Fibroblast of skin of right biceps (primary cell): ENCODE data around the gene HTR3E.
A peak's percentile ranks its signal among the peaks of the same experiment; 100 is the strongest.
"Not testable (repeated sequence)": the region's sequence is repeated elsewhere in the genome, so short reads cannot be mapped to it uniquely, and the experiment has no call there.

ENCODE experiments used
- DNase-seq: peaks from one replicate; pipeline ENCODE4 v3.0.0-alpha.2; 2013

The HTR3E gene

DNA sequence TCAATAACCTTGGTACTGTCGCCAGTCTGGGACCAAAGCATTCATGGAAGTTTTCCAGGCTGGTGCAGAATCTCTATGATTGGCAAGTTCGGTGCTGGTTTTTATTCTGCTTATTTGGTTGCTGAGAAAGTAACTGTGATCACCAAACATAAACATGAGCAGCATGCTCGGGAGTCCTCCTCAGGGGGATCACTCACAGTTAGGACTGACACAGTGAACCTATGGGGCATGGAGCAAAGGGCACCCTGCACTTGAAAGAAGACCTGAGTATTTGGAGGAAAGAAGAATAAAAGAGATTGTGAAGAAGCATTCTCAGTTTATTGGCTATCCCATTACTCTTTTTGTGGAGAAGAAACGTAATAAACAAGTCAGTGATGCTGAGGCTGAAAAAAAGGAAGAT is 19.2 kb downstream of the HTR3E start:
- DNase-seq = no peak

DNA sequence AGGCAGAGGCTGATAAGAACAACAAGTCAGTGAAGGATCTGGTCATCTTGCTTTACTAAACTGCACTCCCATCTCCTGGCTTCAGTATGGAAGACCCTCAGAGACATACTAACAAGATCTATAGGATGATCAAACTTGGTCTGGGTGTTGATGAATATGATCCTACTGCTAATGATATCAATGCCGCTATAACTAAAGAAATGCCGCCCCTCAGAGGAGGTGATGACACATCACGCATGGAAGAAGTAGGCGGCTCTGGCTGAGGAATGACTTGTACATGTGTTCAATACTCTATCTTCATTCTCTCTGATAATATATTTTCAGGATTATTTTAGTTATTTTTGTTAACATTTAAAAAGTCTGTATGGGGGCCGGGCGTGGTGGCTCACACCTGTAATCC is 20.8 kb downstream of the HTR3E start:
- DNase-seq = no peak

DNA sequence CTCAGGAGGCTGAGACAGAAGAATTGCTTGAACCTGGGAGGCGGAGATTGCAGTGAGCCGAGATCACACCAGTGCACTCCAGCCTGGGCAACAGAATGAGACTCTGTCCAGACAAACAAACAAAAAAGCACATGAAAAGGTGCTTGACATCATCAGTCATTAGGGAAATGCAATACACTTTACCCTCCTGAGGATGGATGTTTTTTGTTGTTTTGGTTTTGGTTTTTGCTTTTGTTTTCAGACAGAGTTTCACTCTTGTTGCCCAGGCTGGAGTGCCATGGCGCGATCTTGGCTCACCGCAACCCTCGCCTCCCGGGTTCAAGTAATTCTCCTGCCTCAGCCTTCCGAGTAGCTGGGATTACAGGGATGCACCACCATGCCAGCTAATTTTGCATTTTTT is 24.2 kb downstream of the HTR3E start:
- DNase-seq = not testable (repeated sequence)

DNA sequence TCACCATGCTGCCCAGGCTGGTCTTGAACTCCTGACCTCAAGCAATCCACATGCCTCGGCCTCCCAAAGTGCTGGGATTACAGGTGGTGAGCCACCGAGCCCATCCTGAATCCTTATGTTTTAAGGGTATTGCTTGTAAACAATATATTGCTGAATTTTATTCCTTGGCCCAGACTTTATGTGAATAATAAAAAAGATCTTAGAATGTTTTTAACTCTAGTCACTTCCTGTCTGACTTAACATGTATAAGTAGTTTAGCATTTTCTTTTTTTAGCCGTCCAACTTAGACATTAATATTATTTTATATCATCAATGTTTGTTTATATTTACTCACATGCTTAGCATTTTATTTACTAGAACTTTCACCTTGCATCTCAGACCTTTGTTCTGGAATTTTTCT is 29.1 kb downstream of the HTR3E start:
- DNase-seq = no peak

DNA sequence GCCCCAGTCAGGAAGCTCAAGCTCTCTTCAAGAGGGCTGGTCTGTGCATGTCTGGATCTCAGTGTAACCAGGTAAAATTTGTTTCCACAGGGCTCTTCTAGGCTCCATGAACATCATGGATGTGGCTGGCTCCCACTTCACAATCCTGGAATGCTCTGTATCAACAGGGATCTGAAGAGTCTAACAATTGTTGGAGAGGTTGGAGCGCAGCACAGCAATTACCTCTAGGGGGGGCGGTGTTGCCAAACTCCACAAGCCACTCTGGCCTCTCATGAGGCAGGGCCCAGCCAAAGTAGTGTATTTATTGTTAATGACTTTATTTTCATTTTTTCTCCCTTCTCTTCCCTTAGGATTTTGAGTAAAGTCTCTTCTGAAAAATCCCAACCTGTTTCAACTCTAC is 32.1 kb downstream of the HTR3E start:
- DNase-seq = peak; percentile 45

DNA sequence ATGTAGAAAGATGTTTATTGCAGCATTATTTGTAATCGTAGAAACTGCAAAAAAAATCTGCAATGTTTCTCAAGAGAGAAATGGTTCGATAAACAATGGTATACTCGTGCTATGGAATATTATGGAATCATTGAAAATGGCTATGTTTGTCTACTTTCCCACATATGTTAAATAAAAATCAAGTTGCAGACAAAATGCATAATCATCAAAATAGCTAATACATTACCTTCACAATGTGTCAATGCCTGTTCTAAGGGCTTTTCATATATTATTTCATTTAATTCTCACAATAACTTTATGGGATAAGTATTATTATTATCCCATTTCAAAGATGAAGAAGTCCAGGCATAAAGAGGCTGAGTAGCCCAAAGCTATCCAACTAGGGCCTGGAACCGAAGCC is 36.1 kb downstream of the HTR3E start:
- DNase-seq = no peak

DNA sequence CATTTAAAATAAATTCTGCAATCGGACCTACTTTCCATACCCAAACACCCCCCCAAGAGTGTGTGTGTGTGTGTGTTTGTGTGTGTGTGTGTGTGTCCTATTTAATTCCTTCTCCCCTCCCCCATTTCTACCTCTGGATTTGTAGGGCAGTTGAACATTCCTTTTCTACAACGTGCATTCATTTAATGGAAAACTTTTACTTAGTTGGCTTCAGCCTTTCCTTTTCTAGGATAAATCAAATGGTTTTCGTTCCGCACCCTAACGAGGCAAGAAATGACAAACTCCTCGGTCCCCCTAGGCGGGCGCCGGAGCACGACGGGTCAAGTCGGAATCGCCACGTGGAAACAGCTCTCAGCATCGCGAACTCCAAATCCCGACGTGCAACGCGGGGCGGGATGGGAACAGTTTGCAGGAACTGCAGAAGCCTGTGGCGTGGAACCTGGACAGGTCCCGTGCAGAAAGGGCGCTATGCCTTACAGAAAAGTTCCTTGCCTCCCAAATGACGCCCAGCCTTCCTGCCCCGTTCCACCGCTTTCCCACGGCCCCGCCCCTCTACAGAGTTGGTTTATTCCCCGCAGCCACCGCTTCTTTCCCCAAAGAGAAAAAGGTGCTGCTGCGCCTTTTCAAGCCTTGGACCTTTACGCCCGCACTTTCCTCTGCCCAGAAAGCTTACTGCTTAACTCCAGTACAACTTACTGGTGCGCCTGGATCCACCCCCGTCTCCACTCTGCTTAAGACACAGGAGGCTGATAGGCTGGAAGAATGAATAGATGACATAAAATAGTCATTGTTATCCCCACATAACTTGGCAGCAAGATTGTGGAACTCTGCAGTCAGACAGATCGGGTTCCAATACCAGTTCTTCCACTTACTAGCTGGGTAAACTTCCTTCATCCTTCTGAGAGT is 37.2 kb downstream of the HTR3E start:
- DNase-seq = peak; percentile 87

DNA sequence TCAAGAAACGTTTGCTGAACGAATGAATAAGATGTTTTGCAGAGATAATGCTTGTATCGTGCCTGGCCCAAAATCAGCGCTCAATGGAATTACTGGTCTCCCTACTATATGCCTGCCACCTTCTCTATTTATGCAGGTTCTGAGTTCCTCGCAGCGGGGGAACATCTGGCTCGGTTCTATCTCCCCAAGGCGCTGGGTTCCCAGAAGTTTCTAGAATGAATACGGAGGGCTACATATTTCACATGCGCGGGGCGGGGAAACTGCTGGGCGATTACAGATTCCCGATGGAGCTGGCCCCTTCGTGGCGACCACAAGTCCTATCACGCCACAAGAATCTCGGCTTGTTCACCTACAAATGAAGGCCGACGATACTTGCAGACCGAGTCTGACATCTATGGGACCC is 37.9 kb downstream of the HTR3E start:
- DNase-seq = no peak

DNA sequence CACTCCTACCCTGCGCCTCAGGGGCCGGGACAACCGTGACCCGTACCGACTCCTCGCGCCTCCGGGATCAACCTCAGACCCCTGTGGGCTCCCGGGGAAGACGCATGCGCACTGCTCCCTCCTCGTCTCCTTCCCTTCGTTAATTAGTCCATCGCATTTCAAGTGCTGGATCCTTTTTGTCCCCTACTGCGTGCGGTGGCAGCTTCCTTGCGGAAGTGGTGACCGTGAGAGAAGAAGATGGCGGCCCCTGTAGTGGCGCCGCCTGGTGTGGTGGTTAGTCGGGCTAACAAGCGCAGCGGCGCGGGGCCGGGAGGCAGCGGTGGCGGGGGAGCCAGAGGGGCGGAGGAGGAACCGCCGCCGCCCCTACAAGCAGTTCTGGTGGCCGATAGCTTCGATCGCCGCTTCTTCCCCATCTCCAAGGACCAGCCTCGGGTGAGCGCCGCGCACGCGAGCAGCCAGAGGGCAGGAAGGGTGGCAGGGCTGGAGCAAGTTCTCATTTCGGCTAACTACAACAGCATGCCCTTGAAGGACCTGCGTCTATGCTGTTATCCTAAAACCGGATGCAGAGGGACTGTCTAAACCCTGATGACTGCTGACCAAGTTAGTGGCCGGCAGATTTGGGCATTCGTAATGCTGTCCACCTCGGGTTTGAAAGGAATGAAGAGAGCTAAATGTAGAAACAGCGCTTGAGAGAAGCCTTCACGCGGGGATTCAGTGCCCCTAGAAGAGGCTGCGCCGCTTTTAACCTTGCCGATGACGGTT is 38.5 kb downstream of the HTR3E start, which contains the start of gene EIF2B5:
EIF2B5 (plus strand) TSS at position 210 of the 762 bp plus-strand sequence; CDS start at position 238, 28 bp downstream.
- DNase-seq = peak; percentile 96

DNA sequence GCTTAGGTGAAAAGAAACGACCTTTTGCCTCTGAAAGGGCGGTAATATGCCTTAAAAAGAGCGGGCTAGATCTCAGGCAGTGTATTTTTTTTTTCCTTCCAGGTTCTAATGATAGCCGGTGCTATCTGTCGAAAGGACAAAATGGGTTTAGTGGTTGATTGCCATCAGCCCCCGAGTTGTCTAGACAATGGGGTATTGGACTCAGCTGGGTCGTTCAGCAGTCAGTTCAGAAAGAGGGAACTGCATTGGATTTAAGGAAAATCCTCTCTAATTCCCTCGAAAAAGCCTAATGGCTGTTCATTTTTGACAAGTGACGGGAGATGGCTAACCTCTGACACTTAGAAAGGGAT is 39.0 kb downstream of the HTR3E start:
- DNase-seq = no peak

DNA sequence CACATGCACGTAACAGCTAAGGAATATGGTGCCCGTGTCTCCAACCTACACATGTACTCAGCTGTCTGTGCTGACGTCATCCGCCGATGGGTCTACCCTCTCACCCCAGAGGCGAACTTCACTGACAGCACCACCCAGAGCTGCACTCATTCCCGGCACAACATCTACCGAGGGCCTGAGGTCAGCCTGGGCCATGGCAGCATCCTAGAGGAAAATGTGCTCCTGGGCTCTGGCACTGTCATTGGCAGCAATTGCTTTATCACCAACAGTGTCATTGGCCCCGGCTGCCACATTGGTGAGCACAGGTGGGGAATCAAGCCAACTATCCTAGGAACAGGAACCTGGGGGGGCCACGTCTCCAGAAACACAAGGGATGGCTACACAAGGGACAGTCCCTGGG is 43.6 kb downstream of the HTR3E start:
- DNase-seq = no peak

DNA sequence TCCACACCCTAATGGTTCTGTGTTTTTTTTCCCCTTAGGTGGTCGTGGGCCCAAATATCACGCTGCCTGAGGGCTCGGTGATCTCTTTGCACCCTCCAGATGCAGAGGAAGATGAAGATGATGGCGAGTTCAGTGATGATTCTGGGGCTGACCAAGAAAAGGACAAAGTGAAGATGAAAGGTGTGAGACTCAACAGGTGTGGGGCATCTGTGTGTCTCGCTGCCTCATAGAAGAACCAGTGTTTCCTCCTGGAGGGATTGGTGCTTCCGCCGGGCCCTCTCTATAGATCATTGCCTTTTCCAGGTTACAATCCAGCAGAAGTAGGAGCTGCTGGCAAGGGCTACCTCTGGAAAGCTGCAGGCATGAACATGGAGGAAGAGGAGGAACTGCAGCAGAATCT is 45.3 kb downstream of the HTR3E start:
- no peak for DNase-seq

DNA sequence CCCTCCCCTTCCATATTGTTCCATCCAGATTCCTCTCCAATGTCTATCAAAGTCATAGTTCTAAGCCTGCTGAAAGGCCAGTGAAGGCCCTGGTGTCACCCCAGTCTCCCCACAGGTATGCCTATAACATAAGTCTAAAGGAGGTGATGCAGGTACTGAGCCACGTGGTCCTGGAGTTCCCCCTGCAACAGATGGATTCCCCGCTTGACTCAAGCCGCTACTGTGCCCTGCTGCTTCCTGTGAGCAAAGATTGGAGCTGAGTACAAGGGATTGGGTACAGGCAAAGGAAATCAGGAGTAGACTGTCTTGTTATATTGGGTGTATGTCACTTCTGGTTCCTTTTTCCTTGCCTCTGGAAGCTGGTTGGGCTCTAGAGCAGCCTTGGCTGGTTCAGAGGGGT is 46.5 kb downstream of the HTR3E start:
- DNase-seq = no peak

DNA sequence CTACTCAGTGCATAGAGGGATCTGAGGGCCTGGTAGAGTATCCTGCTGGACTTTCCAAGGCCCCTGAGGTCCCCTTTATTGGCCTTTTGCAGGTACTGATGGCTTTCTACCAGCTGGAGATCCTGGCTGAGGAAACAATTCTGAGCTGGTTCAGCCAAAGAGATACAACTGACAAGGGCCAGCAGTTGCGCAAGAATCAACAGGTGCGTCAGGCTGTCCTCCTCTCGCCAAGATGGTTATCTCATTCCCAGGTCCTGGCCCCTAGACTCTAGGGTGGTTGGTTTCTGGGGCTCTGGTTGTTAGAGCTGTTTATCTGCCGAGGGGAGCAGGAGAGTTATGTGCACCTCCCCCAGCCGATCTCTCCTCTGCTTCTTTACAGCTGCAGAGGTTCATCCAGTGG is 47.6 kb downstream of the HTR3E start:
- DNase-seq = no peak

DNA sequence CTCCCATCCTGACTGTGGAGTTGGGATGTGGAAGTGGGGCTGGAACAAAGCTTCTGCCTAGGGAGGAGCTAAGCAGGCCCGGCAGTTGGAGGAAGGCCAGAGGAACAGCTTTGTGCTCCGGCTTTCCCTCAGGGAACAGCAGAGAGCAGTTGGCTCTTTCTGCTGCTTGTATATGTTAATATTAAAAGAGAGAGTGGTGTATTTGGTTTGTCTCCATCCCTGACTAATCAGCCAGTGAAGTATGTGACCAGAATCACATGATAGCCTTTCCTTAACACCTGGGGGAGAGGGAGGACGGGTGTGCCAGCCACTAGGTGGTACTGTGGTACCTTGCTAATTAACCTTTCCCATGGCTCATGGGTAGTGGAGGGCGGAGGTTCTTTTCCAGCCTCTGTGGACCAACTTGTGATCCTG is 48.3 kb downstream of the HTR3E start:
- DNase-seq = peak; percentile 45

DNA sequence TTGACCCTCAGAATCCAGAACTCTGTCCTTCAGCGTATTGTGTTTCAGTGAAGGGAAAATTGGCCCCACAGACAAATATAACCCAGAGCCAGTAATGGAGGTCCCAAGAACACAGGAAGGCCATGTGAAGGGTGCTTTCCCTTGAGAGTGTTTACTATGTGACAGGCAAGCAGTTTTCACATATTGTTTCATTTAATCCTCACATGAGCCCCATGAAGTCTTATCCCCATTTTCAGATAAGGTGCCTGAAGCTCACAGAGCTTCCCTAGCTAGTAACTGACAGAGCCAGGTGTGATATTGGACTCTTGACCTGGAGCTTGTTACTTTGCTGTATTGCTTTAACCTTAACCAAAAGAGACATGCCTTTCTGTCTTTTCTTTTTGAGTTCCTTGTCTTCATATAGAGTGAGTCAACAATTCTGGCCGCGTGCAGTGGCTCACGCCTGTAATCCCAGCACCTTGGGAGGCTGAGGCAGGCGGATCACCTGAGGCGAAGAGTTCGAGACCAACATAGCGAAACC is 48.9 kb downstream of the HTR3E start:
- no peak for DNase-seq

DNA sequence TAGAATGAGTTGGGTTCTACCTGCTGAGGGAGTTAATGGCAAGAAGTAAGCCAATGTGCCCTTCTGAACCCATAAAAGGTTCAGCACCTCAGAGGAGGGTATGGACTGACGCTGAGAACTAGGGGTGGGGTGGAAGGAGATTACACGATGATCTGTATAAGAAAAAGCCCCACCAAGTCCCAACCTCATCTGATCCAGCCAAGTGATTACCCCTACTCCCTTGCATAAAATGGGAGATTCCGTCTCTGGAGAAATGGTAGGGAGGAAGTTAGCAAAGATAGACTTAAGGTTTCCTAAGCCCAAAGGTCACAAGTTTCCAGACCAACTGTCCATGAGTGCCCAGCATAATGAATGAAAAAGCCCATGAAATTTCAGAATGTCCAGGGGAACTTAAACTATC is 51.2 kb downstream of the HTR3E start:
- DNase-seq = no peak

DNA sequence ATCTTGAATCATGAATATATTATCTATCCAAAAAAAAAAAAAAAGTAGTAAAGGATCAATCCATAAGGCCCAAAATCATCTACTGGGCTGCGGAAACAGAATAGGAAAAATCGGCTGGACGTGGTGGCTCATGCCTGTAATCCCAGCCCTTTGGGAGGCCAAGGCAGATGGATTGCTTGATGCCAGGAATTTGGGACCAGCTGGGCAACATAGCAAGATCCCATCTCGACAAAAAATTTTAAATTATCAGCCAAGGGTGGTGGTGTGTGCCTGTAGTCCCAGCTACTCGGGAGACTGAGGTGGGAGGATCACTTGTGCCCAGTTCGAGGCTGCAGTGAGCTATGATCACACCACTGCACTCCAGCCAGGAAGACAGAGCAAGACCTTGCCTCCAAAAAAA is 52.3 kb downstream of the HTR3E start:
- DNase-seq = no peak

DNA sequence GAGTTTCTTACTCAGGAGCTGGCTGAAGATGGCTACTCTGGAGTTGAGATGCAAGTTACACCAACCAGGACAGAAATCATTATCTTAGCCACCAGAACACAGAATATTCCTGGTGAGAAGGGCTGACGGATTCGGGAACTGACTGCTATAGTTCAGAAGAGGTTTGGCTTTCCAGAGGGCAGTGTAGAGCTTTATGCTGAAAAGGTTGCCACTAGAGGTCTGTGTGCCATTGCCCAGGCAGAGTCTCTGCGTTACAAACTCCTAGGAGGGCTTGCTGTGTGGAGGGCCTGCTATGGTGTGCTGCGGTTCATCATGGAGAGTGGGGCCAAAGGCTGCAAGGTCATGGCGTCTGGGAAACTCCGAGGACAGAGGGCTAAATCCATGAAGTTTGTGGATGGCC is 52.9 kb downstream of the HTR3E start:
- DNase-seq = peak; percentile 30

DNA sequence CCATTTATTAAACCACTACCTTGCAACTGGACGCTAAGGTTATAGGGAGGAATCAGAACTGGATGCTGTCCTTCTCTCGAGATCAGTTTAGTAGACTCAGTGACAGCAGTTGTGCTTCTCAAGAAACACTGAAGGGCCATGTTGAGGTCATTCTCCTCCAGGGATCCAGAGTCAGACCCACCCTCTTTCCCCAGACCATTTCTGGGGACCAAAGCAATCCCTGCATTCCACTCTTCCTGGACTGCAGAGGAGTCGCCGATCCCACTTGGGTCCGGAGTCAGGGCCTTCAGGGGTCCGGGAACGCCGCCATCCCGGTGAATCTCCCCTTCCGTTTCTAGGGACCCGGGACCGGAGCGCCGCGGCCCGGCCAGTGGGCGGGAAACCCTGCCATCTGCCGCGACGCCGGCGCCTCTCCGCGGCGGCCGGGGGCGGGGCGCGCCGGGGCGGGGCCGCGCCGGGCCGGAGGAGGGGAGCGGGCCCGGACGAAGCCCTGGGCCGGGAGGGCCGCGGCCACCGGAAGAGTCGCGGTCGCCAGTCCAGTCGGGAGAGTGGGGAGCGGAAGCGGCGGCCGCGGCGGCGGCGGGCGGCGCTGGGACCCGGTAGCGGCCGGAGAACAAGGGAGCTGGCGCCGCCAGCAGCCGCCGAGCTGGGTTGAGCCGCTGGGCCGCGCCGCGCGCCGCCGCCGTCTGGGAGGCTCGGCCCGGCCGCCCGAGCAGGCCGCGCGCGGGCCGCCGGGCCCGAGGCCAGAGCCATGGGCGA is 58.2 kb downstream of the HTR3E start, which contains the start of gene DVL3:
DVL3 (plus strand) TSS at position 493 of the 759 bp plus-strand sequence; CDS start at position 752, 259 bp downstream.
- peak; percentile 62 for DNase-seq

DNA sequence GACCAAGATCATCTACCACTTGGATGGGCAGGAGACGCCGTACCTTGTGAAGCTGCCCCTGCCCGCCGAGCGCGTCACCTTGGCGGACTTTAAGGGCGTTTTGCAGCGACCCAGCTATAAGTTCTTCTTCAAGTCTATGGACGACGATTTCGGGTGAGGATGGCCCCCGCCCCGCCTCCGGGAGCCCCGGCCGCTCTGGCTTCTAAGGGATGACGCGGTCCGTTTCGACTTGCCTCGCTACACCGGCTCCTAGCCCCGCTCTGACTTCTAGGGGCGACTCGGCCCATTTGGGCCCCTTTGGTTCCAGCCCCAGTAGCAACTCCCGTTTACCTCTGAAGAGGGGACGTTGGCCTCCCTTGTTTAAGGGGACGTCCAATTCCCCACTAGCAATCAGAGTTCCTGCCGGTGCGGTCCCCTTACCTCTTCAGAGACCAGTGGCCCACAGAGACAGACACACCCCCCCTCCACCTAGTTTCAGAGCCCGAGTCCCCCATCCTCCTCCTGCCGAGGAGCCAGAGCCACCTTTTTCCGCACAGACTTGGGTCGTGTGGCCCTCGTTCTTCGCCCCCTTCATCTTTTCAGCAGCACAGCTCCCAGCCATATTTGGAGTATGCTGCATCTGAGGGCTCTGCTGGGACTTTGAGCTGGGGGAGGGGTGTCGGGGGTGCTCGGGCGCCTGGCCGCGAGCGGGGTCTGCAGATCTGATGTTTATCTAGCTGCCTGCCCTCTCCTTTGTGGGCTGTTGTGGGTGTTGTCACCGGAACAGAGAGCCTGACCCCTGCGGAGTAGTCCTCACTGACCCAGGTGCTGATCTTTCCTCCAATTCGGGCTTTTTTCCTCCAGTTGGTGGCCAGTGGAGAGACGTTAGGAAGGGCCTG is 59.0 kb downstream of the HTR3E start:
- no peak for DNase-seq

DNA sequence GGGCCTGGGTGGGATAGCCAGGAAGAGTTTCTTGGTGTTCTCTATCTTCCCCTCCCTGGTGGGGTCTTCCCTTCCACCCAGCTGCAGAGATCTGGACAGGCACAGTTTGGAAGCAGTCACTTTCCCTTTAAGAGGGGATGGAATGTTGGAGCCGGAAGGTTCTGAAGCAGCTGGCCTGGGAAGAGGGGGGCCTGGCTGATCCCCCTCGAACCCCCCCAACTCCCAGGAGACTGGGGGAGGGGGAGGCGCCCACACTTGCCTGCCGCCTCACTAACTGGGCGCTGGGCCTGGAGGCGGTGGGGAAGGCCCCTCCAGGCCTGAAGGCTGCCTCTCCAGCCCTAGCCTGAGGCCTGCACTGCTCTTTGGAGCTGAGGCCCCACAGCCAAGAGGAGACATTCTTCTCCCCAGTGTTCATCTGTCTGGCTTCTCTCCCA is 59.7 kb downstream of the HTR3E start:
- DNase-seq = peak; percentile 72
